Measurements from ENCODE around the gene BPIFB3.

GRCh38 chr20:33104336-33104735 lies 50.6 kb downstream of the BPIFB3 start:
- TF ChIP-seq CTCF (IDR thresholded peaks at IDR 0.05 in 4 of 5, conservative IDR thresholded peaks at IDR 0.05 in 1 of 5) = no peak
- TF ChIP-seq POLR2A (IDR thresholded peaks at IDR 0.05) = no peak

All from gastrocnemius medialis (tissue), 4 donors.